GM19240 (cell line): ENCODE measurements around the gene MOGAT2.
"Not testable (repeated sequence)": the region's sequence is repeated elsewhere in the genome, so short reads cannot be mapped to it uniquely, and the experiment has no call there.

Experiments
- DNase-seq: peaks from one replicate; pipeline ENCODE4 v3.0.0; 2011; ENCODE audit warnings: low spot score; ENCODE audit not compliant: insufficient read length

Gene MOGAT2

DNA sequence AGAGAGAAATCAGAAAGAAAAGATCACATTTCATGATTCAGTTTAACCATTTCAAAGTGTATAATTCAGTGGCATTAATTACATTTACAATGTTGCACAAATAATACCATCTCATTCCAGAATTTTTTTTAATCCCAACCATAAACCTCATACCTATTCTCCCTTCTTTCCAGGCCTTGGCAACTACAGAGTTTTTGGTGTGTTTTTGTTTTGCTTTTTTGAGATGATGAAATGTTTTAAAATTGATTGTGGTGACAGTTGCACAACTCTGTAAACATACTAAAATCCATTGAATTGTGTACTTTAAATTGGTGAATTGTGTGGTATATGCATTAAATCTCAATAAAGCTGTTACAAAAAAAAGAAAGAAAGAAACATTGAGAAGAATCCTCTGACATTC is 37.3 kb downstream of the MOGAT2 start:
- not testable (repeated sequence) for DNase-seq

DNA sequence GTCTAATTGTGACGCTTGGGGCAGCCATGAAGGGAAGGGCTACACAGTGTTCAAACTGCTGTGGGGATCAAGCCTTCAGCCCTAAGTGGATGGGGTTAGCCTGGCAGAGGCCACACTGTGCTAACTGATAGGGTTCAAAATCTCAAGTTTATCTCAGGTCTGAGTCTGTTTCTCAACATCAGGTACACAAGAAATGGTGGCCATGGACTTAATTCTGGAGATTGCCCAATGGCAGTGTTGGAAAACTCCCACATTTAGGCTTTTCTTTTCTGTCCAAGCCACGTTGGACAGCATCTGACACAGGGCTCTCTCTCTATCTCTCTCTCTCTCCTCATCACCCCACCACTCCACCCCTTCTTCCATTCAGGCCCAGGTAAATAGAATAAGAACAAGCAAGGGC is 40.0 kb downstream of the MOGAT2 start:
- no peak for DNase-seq

DNA sequence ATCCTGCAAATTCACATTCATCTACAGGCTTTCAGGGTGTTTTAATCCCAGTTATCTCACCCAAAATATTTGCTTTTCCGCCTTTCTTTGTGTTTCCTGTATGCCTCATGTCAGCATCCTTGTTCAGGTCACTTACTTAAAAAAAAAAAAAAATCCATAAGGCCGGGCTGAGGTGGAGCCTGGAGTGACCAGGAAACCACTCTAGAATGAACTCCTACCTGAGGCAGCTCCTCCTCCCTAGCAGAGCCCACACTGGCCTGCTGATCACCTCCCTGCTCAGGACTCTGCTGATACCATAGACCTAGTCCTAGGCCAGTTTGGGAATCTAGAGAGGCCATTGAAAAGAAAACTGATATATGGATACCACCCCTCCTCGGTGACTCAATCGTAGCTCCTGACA is 42.2 kb downstream of the MOGAT2 start:
- no peak for DNase-seq

DNA sequence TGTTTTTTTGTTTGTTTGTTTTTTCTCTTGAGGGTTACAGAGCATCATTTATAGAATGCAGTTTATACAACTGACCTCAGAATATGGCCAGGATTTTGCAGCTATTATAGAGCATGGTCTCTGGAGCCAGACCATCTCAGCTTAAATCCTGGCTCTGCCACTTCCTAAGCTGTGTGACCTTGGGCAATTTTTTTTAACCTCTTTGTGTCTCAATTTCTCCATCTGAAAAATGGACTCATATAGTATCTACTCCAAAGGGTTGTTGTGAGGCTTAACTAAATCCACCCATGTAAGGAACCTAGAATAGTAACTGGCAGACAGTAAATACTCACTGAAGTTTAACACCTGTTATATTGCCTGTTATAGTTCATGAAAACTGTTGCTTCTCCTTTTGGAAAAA is 42.6 kb downstream of the MOGAT2 start:
- no peak for DNase-seq

DNA sequence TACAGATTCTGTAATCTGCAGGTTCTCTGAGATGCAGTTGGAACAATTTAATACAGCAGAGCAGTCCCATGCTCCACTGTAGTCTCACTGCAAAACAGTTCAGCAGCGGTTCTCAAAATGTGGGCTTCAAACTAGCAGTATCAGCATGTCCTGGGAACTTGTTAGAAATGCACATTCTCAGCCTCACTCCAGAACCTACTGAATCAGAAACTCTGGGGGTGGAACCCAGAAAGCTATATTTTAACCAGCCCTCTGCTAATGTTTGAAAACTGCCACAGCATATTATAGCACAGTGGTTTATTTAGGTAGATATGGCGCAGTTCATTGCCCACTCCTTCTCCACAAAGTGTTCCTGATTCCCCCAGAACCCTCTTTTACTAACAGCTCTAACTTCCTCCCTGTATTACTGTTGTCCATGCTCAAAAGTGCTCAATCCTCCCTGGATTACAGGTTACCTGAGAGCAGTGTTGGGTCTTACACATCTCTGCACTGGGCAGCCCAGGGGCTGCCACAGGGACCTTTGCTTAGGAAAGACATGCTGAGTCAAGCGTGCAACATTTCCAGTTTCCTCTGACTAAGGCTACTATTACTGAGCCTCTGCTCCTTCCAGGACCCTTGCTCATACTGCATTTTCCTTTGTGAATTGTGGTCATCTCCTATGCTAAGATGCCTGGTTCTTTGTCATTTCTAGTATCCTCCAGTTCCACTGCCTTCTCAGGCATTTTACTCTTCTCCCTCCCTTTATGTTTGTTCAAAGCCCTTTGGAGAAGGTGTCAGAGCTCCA is 43.3 kb downstream of the MOGAT2 start:
- DNase-seq = no peak

DNA sequence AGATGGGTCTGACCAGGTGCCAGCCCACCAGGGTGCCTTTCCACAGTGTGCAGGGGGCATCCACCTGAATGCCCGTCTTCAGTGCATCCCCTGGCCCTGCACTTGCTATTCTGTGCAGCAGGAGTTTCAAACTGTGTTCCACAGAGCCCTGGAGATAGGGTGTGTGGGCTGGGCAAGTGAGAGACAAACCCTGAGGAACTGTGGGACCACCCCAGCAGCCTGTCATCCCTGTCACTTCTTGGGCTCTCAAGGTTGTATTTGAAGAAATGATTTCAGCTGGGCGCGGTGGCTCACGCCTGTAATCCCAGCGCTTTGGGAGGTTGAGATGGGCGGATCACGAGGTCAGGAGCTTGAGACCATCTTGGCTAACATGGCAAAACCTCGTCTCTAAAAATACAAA is 44.5 kb downstream of the MOGAT2 start:
- DNase-seq = no peak

DNA sequence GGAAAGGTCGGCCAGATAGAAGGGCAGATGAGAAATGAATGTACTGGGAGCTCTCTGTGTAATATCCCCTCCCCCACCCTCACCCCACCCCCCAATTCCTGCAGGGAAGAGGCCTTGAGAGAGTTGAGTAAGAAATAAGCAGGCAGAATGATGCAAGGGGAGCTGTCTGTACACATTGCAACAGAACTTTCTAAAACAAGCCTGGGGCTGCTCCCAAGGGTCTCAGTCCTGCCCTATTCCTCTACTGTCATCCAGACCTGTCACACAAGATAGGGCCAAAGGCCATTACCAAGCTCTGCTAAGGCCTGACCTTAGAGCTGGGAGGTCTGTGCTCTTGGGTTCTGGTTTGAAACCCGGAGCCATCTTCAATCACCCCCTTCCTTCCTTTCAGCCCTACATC is 45.2 kb downstream of the MOGAT2 start:
- DNase-seq = no peak

DNA sequence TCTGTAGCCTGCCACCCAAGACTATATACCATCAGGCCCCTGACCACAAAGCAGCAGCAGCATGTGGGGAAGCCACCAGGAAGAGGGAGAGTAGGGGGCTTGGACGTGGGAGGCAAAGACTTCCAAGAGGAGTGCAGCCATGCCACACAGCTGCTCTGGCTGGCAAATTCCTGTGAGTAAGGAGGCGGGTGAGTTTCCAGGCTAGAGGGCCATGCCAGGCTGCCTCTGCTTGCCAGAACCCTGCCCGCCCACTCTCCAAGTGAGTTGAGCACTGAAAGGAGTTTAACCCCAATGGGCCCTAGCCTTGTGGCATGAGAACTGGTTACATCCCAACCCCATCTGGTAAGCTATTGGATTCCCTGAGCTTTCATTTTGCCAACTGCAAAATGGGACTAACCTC is 46.2 kb downstream of the MOGAT2 start:
- DNase-seq = no peak

DNA sequence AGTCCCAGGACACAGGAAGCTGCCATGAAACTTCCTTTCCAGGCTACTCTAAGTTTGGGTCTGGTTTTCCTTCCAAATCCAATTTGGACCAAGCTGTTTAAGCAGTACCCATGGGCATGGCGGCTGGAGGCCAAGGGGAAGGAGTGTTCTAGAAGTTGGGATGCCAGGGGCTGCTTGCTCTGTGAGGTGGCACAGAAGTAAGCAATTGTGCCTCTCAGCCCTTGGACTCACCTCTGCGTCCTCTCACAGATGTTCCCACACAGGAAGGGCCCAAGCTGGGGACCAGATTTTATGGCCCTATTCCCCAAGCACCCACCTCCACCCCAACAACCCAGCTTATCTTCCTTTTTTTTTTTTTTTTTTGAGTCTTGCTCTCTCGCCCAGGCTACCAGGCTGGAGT is 47.5 kb downstream of the MOGAT2 start:
- DNase-seq = no peak

DNA sequence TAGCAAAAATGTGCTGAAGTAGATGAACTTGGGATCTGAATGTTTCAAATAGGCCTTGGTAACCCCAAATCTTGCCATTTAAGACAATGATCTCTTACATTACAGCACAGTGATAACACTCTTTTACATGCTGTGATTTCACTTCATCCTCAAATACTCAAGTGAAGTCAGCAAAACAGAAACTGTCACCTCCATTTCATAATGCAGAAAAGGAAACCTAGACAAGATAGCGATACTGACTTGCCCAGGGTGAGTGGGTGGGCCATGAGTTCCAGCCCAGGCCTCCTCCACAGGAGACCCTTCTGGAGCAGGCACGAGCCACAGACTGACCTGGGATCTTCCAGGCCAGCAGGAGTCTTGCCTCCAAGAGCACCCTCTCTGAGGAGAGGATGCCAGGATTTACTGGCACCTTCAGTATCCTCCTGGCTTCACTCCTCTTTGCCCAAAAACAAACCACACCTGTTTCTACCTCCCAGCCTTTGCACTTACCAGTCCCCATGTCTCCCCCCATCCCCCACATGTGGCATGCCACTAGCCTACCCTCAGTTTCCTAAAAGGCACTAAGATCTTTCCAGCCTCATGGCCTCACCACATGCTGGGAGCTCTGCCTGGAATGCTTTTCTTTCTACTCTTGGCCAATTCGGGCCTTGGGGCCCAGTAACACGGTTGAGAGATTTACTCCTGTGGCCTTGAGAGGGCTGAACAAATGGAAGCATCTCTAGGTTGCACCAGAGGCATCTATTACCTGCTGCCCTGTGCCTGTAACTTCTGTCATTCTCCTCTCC is 49.0 kb downstream of the MOGAT2 start:
- DNase-seq = no peak

DNA sequence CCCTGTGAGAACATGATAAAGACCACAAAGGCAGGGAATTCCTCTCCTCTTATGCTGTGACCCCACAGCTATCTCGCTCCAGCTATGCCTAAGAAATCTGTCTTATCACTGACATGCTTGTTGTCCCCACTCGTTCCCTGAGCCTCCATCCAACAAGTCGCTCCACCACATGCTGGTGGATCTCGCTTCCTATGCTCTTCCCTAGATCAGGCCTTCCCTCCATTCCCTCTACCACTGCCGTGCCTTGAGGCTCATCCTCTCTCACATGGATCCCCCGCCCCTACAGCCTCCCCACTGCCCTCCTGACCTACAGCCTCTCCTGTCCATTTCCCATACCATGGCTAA is 49.6 kb downstream of the MOGAT2 start:
- no peak for DNase-seq

DNA sequence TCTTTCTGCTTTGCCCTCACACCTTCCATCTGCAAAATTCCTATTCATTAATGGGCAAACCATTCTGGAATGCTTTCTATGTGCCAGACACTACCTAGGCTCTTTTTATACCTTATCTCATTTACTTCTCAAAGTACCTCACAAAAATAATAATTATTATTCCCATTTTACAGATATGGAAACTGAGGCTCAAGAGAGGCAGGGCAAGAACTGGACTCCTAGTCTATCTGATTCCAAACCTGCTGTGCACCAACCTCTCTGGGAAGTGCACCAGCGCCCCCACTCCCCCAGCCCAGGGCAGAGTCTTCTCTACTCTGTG is 50.1 kb downstream of the MOGAT2 start:
- DNase-seq = no peak

DNA sequence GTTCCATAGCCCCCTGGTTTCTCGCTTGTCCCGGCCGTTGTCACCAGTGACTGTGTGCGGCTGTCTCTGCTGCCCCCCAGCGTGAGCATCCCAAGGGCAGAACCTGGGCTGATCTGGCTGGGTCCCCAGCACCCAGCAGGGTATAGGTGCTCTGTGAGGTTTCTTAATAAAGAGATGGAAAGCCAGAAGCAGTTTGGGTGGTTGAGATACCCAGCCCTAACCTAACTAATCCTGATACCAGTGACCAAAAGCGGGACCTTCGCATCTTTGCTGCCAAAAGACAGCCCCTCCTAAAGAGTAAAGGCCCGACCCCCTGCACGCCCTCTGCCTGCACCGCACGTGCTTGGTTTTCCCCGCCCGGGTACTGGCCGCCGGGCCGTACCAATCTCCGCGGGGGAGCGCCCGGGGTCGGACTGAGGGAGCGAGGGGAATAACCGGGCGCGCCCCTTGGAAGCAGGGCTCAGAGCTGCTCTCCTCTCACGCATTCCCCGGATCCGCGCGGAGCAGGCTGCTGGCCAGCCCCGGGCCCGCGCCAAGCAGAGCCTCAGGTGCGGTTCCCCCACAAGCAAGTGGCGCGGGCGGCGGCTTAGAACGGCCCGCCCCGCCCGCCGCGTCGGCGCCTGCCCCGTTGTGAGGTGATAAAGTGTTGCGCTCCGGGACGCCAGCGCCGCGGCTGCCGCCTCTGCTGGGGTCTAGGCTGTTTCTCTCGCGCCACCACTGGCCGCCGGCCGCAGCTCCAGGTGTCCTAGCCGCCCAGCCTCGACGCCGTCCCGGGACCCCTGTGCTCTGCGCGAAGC is 50.7 kb downstream of the MOGAT2 start, which contains the start of gene DGAT2:
Gene DGAT2, plus strand, starts transcription at position 667 of the 797 bp plus-strand sequence. CDS start 214 bp downstream, outside the sequence.
- peak; percentile 73 for DNase-seq

DNA sequence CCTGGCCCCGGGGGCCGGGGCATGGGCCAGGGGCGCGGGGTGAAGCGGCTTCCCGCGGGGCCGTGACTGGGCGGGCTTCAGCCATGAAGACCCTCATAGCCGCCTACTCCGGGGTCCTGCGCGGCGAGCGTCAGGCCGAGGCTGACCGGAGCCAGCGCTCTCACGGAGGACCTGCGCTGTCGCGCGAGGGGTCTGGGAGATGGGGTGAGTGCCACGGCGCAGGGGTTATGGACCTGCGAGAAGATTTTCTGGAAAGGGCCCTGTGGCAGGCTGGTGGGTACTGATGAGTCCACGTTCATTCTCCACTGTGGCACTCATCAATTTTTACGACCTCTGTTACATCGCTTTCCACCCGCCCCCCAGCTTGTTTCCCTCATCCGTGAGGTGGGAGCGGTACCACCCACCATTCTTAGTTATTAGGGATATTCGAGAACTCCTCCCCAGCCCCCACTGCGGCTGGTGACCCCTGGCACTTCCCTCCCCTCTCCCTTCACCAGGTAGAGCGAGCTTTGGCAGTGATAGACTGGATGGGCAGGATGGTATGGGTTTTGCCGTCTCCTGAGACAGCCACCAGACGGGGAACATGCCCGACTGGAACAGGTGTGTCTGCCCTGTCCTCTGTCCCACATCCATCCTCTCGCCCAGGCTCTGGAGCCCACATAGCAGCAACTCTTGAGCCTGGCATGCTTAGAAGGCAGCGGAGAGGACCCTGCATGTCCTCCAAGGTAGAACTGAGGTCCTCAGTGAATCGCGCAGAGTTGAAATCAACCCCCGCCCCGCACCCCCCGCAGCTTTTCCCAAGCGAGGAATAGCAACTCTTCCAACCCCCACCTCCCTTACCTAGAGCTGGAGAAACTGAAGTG is 51.5 kb downstream of the MOGAT2 start:
- no peak for DNase-seq

DNA sequence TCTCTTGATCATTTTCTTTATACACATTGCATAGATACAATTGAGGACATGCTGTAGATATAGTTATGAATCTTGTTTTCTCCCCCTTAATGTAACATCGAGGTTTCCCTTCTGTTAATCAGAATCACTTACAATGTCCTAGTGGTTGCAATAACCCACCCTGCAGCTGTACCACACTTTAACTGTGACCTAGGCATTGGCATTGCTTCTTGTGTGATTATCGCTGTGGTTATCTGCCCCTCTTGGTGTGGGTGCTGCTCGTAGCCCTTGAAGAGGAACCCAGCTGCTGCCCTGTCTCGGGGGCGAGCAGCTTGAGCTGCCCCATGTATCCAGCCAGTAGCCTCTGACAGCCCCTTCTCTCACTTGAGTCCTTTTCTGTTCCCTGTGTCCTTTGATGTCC is 52.5 kb downstream of the MOGAT2 start:
- DNase-seq = no peak

DNA sequence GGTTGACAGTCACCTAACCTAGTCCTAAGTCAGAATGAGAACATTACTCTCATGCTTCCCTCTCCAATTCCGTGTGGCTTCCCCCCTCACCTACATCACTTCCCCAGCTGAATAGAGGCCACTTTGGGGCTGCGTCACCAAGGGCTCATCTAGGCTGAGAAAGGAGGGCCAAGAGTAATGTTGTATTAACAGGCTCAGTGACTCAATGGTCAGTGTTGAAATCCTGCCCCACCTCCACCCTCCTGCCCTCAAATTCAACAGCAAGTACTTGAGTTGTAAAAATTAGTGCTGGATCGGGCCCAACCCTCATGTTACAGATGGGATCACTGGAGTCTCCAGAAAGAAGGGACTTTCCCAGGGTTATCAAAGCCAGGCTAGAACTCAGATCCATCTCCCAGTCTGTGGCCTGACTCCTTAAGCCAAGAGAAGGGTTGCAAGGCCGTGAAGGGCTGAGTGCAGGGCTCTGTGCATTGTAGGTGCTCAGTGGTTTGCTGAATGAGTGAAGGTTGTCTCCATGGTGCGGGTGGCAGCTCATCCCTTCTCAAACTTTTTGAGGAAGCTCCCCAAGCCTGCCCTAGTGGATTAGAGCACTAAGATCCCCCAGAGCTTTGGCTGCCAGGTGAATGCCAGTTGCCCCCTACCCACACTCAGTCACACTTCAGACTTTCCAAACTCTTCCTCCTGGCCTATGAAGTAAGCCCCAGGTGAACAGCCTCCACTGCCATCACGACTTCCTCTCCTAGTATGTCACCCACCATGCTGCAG is 54.2 kb downstream of the MOGAT2 start:
- DNase-seq = no peak

DNA sequence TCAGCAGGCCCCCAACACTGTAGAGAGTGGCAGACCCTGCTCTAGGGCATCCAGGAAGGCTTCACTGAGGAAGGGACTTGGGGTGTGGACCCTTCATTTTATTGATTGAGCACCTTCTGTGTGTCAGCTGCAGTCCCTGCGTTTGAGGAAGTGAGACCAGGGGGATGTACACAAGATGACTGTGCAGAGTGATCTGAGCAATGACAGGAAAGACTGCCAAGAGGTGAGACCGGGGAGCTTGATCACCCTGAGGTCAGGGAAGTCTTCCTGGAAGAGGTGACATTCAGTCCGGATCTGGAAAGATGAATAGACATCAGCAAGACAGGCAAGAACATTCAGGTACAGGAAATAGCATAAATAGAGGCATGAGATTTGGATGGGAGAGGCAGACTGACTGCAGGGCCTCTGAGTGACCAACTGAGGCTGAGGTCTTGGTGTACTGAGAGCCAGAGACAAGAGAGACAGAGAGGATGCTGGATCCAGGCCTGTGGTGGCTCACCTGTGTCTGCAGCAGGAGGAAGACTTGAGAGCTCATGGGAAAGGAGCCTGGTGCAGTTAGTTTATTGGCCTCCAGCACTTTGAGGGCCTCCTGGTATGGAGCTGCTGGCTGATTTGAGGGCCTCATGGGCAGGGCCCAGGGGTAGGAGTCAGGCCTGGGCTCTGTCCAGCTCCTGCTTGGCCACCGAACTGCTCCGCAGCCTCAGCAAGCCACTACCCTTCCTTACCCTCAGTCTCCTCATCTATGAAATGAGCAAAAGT is 56.1 kb downstream of the MOGAT2 start:
- DNase-seq = peak; percentile 92

DNA sequence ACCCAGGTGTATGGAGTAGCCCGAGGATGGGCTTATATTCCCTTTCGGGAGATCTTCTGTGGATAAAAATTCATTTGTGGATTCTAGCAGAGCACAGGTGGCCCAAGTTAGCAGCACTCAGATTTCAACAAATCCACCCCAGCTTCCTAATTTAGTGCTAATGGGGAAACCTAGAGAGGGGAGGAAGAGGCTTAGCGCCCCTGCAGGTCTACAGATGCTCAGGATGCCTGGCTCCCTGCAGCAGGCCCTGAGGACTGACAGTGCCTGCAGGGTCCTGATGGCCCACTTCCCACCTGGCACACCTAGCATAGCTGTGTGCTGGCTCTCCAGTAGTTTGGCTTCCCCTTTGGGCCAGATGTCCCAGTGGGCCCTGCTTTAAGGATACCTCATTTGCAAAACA is 57.4 kb downstream of the MOGAT2 start:
- no peak for DNase-seq

DNA sequence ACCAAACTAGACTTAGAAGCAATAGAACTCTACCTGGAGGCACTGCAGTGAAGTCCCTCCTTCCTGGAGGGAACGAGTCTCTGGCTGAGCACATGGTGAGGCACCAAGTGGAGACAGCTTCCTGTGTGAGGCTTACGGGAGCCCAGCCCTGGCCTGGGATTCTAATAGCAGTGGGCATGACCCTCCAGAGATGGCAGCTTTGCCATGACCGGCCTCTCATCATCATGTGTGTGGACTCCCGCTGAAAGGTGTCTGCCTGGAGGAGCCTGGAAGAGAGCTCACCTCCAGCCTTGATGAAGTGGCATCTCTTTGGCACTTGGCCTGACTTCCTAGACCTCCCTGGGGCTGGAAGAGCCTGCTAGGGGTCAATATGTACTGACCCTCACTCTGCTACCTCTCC is 58.9 kb downstream of the MOGAT2 start:
- no peak for DNase-seq
